Hepatocyte (in vitro differentiated cells): ENCODE data around the gene IGIP.

Source experiments
- EZH2 ChIP-seq: fragments of 200-600 bp; sonication (generic); IDR thresholded peaks from 2 replicates; pipeline ENCODE4 v1.6.1; 2016; ENCODE audit warnings: antibody characterized with exemption, mild to moderate bottlenecking, borderline replicate concordance
- EZH2phosphoT487 ChIP-seq: fragments of 200-600 bp; sonication (generic); IDR thresholded peaks from one replicate; pipeline ENCODE4 v1.6.1; 2018; ENCODE audit warnings: antibody characterized with exemption, mild to moderate bottlenecking, low read depth, moderate library complexity; ENCODE audit not compliant: unreplicated experiment, severe bottlenecking
- TF ChIP-seq, protein P1 (sequence below): fragments of 200-600 bp; sonication (generic); IDR thresholded peaks from 2 replicates; pipeline ENCODE4 v1.5.1; 2016; ENCODE audit warnings: antibody characterized with exemption, mild to moderate bottlenecking; ENCODE audit not compliant: poor library complexity

DNA sequence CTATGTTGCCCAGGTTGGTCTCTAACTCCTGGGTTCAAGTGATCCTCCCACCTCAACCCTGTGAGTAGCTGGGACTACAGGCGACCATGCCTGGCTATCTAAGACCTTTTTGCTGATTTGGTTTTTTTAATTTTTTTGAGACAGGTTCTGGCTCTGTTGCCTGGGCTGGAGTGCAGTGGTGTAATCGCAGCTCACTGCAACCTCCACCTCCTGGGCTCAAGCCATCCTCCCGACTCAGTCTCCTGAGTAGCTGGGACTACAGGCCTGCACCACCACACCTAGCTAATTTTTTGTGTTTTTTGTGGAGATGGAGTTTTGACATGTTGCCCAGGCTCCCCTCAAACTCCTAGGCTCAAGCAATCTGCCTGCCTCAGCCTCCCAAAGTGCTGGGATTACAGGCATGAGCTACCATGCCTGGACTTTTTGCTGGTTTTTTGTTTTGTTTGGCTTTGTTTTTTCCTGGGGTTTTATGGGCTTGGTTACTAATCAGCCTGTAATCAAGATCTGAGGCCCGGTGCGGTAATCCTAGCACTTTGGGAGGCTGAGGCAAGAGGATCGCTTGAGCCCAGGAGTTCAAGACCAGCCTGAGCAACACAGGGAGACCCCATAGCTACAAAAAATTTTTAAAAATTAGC is 52.9 kb downstream of the IGIP start:
- TF ChIP-seq, protein P1, sequence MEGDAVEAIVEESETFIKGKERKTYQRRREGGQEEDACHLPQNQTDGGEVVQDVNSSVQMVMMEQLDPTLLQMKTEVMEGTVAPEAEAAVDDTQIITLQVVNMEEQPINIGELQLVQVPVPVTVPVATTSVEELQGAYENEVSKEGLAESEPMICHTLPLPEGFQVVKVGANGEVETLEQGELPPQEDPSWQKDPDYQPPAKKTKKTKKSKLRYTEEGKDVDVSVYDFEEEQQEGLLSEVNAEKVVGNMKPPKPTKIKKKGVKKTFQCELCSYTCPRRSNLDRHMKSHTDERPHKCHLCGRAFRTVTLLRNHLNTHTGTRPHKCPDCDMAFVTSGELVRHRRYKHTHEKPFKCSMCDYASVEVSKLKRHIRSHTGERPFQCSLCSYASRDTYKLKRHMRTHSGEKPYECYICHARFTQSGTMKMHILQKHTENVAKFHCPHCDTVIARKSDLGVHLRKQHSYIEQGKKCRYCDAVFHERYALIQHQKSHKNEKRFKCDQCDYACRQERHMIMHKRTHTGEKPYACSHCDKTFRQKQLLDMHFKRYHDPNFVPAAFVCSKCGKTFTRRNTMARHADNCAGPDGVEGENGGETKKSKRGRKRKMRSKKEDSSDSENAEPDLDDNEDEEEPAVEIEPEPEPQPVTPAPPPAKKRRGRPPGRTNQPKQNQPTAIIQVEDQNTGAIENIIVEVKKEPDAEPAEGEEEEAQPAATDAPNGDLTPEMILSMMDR, result no peak
- TF ChIP-seq EZH2, result no peak
- no peak for TF ChIP-seq EZH2phosphoT487
